ENCODE results near the gene IGF1R. TPM values are rescaled to one million over a fixed set of nuclear protein-coding genes. Genes with fewer than 3 reads are reported as not detected.

IGF1R gene
- total RNA-seq, 1 experiment from 2014 or later: 16.3 TPM

DNA sequence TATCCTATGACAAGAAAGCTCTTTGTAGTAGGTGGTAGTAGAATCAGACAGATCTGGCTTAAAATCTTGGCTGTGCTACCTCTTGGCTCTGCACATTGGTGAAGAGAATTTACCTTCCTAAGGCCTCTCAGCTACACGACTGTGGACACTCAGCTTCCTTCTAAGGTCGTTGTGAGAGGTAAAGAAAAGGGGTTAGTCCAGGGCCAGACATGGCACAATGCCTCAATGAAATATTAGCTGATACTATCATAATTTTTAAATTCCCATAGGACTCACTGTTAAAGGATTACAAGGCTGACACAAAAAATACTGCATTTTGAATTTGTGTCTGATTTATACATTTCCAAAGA, 80.4 kb downstream of the IGF1R start:
- peak overlapping the region; percentile 74; the same call in 1 of the 2 replicates for H3K9ac ChIP-seq (ENCODE audit: low read length)
- no peaks in the 10 kb centered on the region for H3K9me3 ChIP-seq (ENCODE audit: control insufficient read depth in 1 of 2, insufficient read depth in 1 of 2, low read depth in 1 of 2, low read length in 2 of 2)
- H3K9me2 ChIP-seq (ENCODE audit: insufficient read depth): no peaks in the 10 kb centered on the region
- no peak for ATAC-seq
- H4K20me1 ChIP-seq (ENCODE audit: insufficient read depth): no peaks in the 10 kb centered on the region
- ChIA-PET RAD21 (ENCODE audit: low non-redundant PET in 1 of 2, low total read pairs in 2 of 2, uncharacterized antibody in 2 of 2, unreplicated experiment in 2 of 2) (no interaction called here), CTCF (no interaction called here), POLR2A (no interaction called here)
- H3K4me3 ChIP-seq (replicated peaks in 1 of 2; ENCODE audit: low read depth in 1 of 2, low read length in 2 of 2): no peak overlapping the region
- H3K27ac ChIP-seq (ENCODE audit: low read depth, low read length): peak overlapping the region; percentile 98
- no peaks in the 10 kb centered on the region for H3K79me2 ChIP-seq (ENCODE audit: insufficient read depth, low read length)
- intact Hi-C loops (cut with micrococcal nuclease): loop anchor here (5.0 kb wide), 1 partner anchor 81 kb away; the partner anchor contains the start of gene IGF1R
- TF ChIP-seq SIN3A (IDR thresholded peaks at IDR 0.05; ENCODE audit: low read depth): no peak
- TF ChIP-seq TCF7L2 (IDR thresholded peaks at IDR 0.05; ENCODE audit: borderline replicate concordance, extremely low read depth, insufficient read depth, insufficient read length): no peak
- TF ChIP-seq FOSL1 (IDR thresholded peaks at IDR 0.05; ENCODE audit: low read depth): no peak
- no peak for TF ChIP-seq SRF (IDR thresholded peaks at IDR 0.05; ENCODE audit: low read depth)
- TF ChIP-seq, protein P1, sequence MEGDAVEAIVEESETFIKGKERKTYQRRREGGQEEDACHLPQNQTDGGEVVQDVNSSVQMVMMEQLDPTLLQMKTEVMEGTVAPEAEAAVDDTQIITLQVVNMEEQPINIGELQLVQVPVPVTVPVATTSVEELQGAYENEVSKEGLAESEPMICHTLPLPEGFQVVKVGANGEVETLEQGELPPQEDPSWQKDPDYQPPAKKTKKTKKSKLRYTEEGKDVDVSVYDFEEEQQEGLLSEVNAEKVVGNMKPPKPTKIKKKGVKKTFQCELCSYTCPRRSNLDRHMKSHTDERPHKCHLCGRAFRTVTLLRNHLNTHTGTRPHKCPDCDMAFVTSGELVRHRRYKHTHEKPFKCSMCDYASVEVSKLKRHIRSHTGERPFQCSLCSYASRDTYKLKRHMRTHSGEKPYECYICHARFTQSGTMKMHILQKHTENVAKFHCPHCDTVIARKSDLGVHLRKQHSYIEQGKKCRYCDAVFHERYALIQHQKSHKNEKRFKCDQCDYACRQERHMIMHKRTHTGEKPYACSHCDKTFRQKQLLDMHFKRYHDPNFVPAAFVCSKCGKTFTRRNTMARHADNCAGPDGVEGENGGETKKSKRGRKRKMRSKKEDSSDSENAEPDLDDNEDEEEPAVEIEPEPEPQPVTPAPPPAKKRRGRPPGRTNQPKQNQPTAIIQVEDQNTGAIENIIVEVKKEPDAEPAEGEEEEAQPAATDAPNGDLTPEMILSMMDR (IDR thresholded peaks at IDR 0.05 in 2 of 3, conservative IDR thresholded peaks at IDR 0.05 in 1 of 3; ENCODE audit: borderline replicate concordance in 1 of 3, insufficient read depth in 1 of 3, low read depth in 2 of 3, low read length in 2 of 3): no peak
- TF ChIP-seq EZH2 (IDR thresholded peaks at IDR 0.05): no peak
- no peak for TF ChIP-seq CBX3 (IDR thresholded peaks at IDR 0.05; ENCODE audit: low read depth)
- TF ChIP-seq POLR2A (IDR thresholded peaks at IDR 0.05; ENCODE audit: borderline replicate concordance, extremely low read depth, insufficient read depth, insufficient read length): no peak
- TF ChIP-seq YY1 (IDR thresholded peaks at IDR 0.05; ENCODE audit: extremely low read depth, insufficient replicate concordance, low read depth, low read length): no peak
- TF ChIP-seq CEBPB (IDR thresholded peaks at IDR 0.05; ENCODE audit: low read depth): no peak
- no peak for TF ChIP-seq ZFX (IDR thresholded peaks at IDR 0.05)
- no peak for TF ChIP-seq EZH2phosphoT487 (IDR thresholded peaks at IDR 0.05; ENCODE audit: borderline replicate concordance)
- TF ChIP-seq REST (IDR thresholded peaks at IDR 0.05; ENCODE audit: low read depth): no peak
- H3K36me3 ChIP-seq (ENCODE audit: control insufficient read depth in 1 of 2, insufficient read depth in 2 of 2, low read length in 2 of 2): no peaks in the 10 kb centered on the region
- BruUV-seq (replicated peaks): no TSS peak
- no peak for DNase-seq (ENCODE audit: low read depth, low spot score)
- H3K27me3 ChIP-seq (ENCODE audit: insufficient read depth, low read length): no peaks in the 10 kb centered on the region
- H2AFZ ChIP-seq (ENCODE audit: low read depth, low read length, poor library complexity, severe bottlenecking): no peak overlapping the region
- peaks cover 36 to 45% of the 10 kb centered on the region in 2 experiments for H3K4me1 ChIP-seq (ENCODE audit: control insufficient read depth in 1 of 2, insufficient read depth in 2 of 2, low read length in 2 of 2)
- H3K4me2 ChIP-seq (ENCODE audit: low read length): peak overlapping the region; percentile 91
